Measurements from ENCODE around the gene MARK2.

GRCh38 chr11:63840356-63841060, 1.6 kb downstream of the MARK2 start:
- TF ChIP-seq CTCF (IDR thresholded peaks at IDR 0.05; ENCODE audit: control extremely low read depth in 1 of 3, insufficient read depth in 1 of 3, low read depth in 1 of 3, low read length in 3 of 3): no peak
- no peak for TF ChIP-seq EZH2 (IDR thresholded peaks at IDR 0.05; ENCODE audit: low read depth, low read length, severe bottlenecking)
- no peak for TF ChIP-seq SP1 (IDR thresholded peaks at IDR 0.05; ENCODE audit: low read depth, low read length)
- no peak for TF ChIP-seq TAF1 (IDR thresholded peaks at IDR 0.05; ENCODE audit: low read depth, low read length)
- no peak for TF ChIP-seq RNF2 (IDR thresholded peaks at IDR 0.05; ENCODE audit: borderline replicate concordance, low read depth, low read length, missing control alignments, poor library complexity, severe bottlenecking)
- no peak for TF ChIP-seq JUN (IDR thresholded peaks at IDR 0.05; ENCODE audit: low read depth, low read length)
- no peak for TF ChIP-seq CREB1 (IDR thresholded peaks at IDR 0.05)
- no peak for TF ChIP-seq POLR2A (IDR thresholded peaks at IDR 0.05; ENCODE audit: control extremely low read depth in 1 of 2, low read depth in 2 of 2, low read length in 2 of 2)
- no peak for TF ChIP-seq MAFK (IDR thresholded peaks at IDR 0.05; ENCODE audit: low read depth, low read length)
- no peak for TF ChIP-seq ATF2 (IDR thresholded peaks at IDR 0.05; ENCODE audit: low read length)
- TF ChIP-seq SRF (IDR thresholded peaks at IDR 0.05; ENCODE audit: low read depth, low read length): no peak
